Measurements from ENCODE around the gene FOXN3. TPM values are rescaled to one million over a fixed set of nuclear protein-coding genes. Genes with fewer than 3 reads are reported as not detected.
A peak's percentile ranks its signal among the peaks of the same experiment; 100 is the strongest.

FOXN3 gene
- total RNA-seq, 4 donors from 2014 or later, result 98.7 to 116 (median 103) TPM

- Histone ChIP-seq H3K27ac (peak overlapping the region in 1 of 4 donors; percentile 52), H3K4me3 (peak overlapping the region in 1 of 4 donors; percentile 7), H3K4me1 (peaks cover 0 to 25% (median 13%) of the 10 kb centered on the region in 4 donors), H3K9me3 (no peaks in the 10 kb centered on the region), H3K27me3 (no peaks in the 10 kb centered on the region), H3K36me3 (no peaks in the 10 kb centered on the region)
- TF ChIP-seq EP300 (IDR thresholded peaks at IDR 0.05), result no peak
- no peak for TF ChIP-seq CTCF (IDR thresholded peaks at IDR 0.05)
- TF ChIP-seq POLR2A (IDR thresholded peaks at IDR 0.05), result no peak
- 95 to 97% methylated on average over 3 of the region's 3 CpGs for WGBS, 2 donors
- no peak for DNase-seq (ENCODE audit: low spot score in 2 of 2)
These were observed 52.7 kb downstream of the FOXN3 start for GRCh38 chr14:89364316-89364715.

- Histone ChIP-seq H3K4me3 (no peak overlapping the region), H3K4me1 (peaks cover 0 to 18% (median 4%) of the 10 kb centered on the region in 4 donors), H3K27me3 (no peaks in the 10 kb centered on the region), H3K9me3 (no peaks in the 10 kb centered on the region), H3K36me3 (no peaks in the 10 kb centered on the region), H3K27ac (peak overlapping the region in 1 of 4 donors; percentile 55)
- TF ChIP-seq EP300 (IDR thresholded peaks at IDR 0.05), result no peak
- no peak for TF ChIP-seq CTCF (IDR thresholded peaks at IDR 0.05)
- TF ChIP-seq POLR2A (IDR thresholded peaks at IDR 0.05), result no peak
- 76 to 82% methylated on average over 3 of the region's 3 CpGs for WGBS, 2 donors
- no peak for DNase-seq (ENCODE audit: low spot score in 2 of 2)
These were observed 56.8 kb downstream of the FOXN3 start for GRCh38 chr14:89360277-89360676.

GRCh38 chr14:89359477-89360222 is 57.4 kb downstream of the FOXN3 start:
- peak in 1 of 2 donors; percentile 54 for DNase-seq (ENCODE audit: low spot score in 2 of 2)

GRCh38 chr14:89357655-89358297 is 59.3 kb downstream of the FOXN3 start:
- TF ChIP-seq CTCF (IDR thresholded peaks at IDR 0.05) (no peak), EP300 (IDR thresholded peaks at IDR 0.05) (no peak), POLR2A (IDR thresholded peaks at IDR 0.05) (no peak)
- no peak for DNase-seq (ENCODE audit: low spot score in 2 of 2)
- H3K27ac ChIP-seq, result no peak overlapping the region
- H3K9me3 ChIP-seq, result no peaks in the 10 kb centered on the region
- no peaks in the 10 kb centered on the region for H3K36me3 ChIP-seq
- H3K27me3 ChIP-seq, result no peaks in the 10 kb centered on the region
- H3K4me3 ChIP-seq, result no peak overlapping the region
- 77 to 83% methylated on average over 8 of the region's 8 CpGs for WGBS, 2 donors
- peaks cover 0 to 17% (median 2%) of the 10 kb centered on the region in 4 donors for H3K4me1 ChIP-seq

More at GRCh38 chr14:89359477-89360222, 57.4 kb downstream of the FOXN3 start:
- no peak for TF ChIP-seq POLR2A (IDR thresholded peaks at IDR 0.05)
- TF ChIP-seq CTCF (IDR thresholded peaks at IDR 0.05), result no peak
- TF ChIP-seq EP300 (IDR thresholded peaks at IDR 0.05), result no peak
- Histone ChIP-seq H3K27me3 (no peaks in the 10 kb centered on the region), H3K36me3 (no peaks in the 10 kb centered on the region), H3K4me3 (no peak overlapping the region), H3K4me1 (peaks cover 0 to 18% (median 4%) of the 10 kb centered on the region in 4 donors), H3K9me3 (no peaks in the 10 kb centered on the region), H3K27ac (peak overlapping the region in 2 of 4 donors; percentile 18 to 55)
- WGBS, 2 donors, result 59 to 66% methylated on average over 13 of the region's 13 CpGs

GRCh38 chr14:89356927-89357326 is 60.1 kb downstream of the FOXN3 start:
- Histone ChIP-seq H3K4me3 (no peak overlapping the region), H3K27me3 (no peaks in the 10 kb centered on the region), H3K27ac (no peak overlapping the region), H3K4me1 (peaks cover 0 to 25% (median 10%) of the 10 kb centered on the region in 4 donors), H3K36me3 (no peaks in the 10 kb centered on the region), H3K9me3 (no peaks in the 10 kb centered on the region)
- no peak for TF ChIP-seq POLR2A (IDR thresholded peaks at IDR 0.05)
- 87% methylated on average over 5 of the region's 5 CpGs for WGBS, 2 donors
- DNase-seq (ENCODE audit: low spot score in 2 of 2), result no peak
